CD4-positive, alpha-beta T cell treated with Interleukin-1 beta for 1 hour (primary cell): Measurements from ENCODE around the gene TSHZ2.

ENCODE experiments used
- DNase-seq, 2 donors: peaks; one replicate each; pipeline ENCODE4 v3.0.0-alpha.2; 2020 to 2022

The TSHZ2 gene

GRCh38 chr20:53092772-53093300 is 120.7 kb downstream of the TSHZ2 start:
- DNase-seq = no peak

- no peak for DNase-seq
Measured at GRCh38 chr20:53097371-53097770, 125.2 kb downstream of the TSHZ2 start.

DNA sequence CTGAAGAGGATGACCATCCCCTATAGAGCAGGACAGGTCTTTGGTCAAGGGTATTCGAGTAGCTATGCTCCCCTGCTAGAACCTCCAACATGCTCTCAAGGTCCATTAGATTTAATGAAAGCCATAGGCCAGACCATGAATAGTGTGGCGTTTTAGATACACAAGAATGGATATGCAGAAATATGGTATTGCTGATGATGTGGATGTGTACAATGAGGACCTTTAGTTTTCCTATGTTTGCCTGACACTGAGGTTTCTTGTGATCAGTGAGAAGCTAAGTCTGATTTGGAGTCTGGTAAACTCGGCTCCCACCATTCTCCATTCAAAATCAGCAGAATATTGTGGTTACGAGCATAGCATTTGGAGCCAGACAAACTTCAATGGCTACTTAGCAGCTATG is 125.6 kb downstream of the TSHZ2 start:
- DNase-seq = no peak

- DNase-seq = no peak
Measured at GRCh38 chr20:53098621-53099020, 126.5 kb downstream of the TSHZ2 start.

- DNase-seq = no peak
Measured at GRCh38 chr20:53099856-53100255, 127.7 kb downstream of the TSHZ2 start.

GRCh38 chr20:53100476-53100911 is 128.3 kb downstream of the TSHZ2 start:
- no peak for DNase-seq

DNA sequence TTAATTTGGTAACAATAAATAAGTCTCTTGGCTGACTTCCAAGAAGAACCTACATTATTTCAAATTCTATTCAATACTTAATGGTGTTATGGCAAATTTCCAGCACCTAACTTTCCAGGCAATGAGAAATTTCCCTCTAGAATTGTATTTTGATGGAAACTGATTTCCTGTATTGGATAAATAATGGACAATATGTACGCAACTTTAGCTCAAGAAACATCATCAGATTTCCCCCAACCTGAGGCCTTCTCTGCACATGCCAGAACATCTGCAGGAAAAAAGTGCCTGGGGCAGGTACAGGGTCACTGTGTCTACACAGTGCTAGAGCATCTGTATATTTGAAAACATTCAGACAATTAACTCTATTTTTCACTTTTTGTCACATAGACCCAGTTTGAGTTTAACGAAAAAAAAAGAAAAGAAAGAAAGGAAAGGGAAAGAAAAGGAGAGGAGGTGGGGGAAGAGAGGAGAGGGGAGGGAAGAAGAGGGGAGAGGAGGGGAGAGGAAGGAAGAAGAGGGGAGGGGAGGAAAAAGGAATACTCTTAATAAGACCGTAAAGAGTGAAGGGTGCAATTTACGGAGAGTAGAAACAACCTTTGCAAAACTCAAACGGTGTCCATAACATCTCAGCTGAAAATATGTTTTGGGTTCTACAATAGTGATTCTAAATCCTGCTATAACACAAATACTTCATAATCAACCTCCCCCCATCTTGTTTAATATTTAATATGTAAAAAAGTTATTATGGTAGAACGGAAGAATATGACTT is 130.0 kb downstream of the TSHZ2 start:
- DNase-seq = no peak

- DNase-seq = no peak
Measured at GRCh38 chr20:53103124-53103523, 131.0 kb downstream of the TSHZ2 start.

GRCh38 chr20:53104884-53105283 is 132.7 kb downstream of the TSHZ2 start:
- DNase-seq = no peak

GRCh38 chr20:53116733-53117132 is 144.6 kb downstream of the TSHZ2 start:
- no peak for DNase-seq

GRCh38 chr20:53122853-53123252 is 150.7 kb downstream of the TSHZ2 start:
- DNase-seq = no peak

DNA sequence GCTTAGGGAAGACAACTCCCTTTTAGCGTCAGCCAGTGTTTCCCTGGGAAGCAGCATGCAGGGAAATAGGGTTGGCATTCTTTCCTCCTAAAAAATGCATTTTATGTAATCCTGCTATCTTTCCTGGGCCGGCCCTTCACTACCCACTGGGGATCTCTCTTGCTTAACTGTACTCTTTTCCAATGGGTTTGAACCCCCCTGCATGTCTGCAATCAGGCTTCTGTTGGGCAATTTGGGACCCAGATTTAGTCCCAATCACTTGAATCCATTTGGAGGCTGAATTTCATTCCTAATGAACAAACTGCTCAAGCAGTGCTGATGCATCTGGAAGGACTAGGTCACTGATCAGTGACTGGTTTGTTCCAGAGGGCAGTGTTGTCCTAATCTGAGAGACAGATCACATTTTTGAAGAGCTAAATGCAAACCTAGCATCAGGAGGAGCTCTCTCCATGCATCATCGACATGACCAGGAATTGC is 152.0 kb downstream of the TSHZ2 start:
- DNase-seq = no peak

GRCh38 chr20:53124803-53125202 is 152.6 kb downstream of the TSHZ2 start:
- DNase-seq = no peak

GRCh38 chr20:53126185-53126584 is 154.0 kb downstream of the TSHZ2 start:
- no peak for DNase-seq

GRCh38 chr20:53127027-53127426 is 154.9 kb downstream of the TSHZ2 start:
- DNase-seq = no peak

DNA sequence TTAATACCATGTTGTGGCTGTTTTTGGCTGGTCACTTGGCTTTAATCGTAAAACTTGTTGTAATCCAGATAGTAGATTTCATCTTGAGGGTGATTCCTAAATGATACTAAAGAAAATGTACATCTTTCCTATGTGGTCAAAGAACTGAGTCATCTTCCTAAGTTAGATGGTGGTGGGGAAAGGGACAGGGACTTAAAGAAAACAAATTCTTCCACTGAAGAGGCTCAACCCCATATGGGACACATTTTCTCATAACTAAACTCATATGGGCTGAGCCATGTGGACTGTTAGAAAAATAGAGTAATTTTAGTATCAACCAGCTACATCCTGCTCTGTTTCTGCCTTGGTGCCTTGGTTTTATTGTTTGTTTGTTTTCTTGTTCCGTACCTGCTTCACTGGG is 155.8 kb downstream of the TSHZ2 start:
- DNase-seq = no peak

DNA sequence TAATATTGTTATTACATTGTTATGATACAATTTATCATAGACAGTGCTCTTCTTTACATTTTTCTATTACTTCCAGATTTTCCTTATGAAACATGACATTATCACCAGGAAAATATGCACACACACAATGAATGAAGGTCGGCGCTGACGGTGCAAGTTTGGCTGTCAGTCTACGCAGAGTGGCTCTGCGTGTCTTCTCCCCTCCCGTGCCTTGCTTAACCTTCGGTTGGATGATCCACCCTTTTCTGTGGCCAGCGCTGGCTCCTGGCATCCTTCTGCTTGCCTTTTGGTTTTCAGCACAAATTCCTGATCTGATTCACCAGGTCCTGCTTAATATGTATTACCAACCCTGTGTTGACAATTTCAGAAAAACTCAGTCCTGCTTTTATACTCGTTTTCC is 157.4 kb downstream of the TSHZ2 start:
- DNase-seq = no peak

DNA sequence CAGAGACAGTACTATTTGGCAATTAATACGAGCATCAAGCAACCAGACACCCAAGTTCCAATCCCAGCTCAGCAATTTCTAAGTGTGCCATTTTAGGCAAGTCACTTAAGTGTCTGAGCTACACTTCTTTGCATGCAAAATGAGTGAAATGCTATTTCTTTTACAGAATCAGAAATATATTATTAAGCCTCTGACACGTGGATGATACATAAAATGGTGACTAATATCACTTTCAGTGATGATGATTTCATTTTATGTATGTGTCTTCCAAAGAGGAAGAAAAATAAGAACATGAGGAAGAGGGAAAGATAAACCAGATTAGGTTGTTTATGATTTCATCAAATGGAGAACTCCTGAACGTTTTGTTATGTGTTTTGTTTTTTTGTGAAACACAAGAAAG is 158.6 kb downstream of the TSHZ2 start:
- no peak for DNase-seq

- no peak for DNase-seq
Measured at GRCh38 chr20:53133125-53133524, 161.0 kb downstream of the TSHZ2 start.

- DNase-seq = no peak
Measured at GRCh38 chr20:53133628-53134027, 161.5 kb downstream of the TSHZ2 start.

GRCh38 chr20:53136473-53136872 is 164.3 kb downstream of the TSHZ2 start:
- DNase-seq = no peak

GRCh38 chr20:53138454-53139262 is 166.5 kb downstream of the TSHZ2 start:
- no peak for DNase-seq

GRCh38 chr20:53141201-53142050 is 169.3 kb downstream of the TSHZ2 start:
- no peak for DNase-seq
